Hematopoietic multipotent progenitor cell treated with erythropoietin and hydrocortisone succinate and interleukin-3 and kit ligand, for 8 days (in vitro differentiated cells): ENCODE data around the gene KCNMA1.

ENCODE experiments used
- DNase-seq: peaks from one replicate; pipeline ENCODE4 v3.0.0-alpha.2; 2015

Gene KCNMA1

DNA sequence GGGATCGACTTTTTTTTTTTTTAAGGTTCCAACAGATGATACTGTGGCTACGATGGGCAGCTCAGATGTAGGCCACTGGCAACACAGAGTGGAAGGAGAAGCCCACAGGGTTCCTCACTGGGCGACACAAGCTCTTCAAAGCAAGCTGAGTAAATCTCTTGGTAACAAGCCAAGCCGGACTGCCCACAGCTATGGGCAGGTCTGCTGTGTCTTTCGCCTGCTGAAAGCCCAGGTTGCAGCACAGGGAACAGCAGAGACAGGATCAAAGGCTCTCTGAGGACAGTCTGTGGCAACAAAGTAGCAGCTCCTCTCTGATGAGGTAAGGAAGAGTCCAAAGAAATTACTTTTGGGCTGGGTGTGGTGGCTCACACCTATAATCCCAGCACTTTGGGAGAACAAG lies 83.6 kb downstream of the KCNMA1 start:
- DNase-seq = no peak

DNA sequence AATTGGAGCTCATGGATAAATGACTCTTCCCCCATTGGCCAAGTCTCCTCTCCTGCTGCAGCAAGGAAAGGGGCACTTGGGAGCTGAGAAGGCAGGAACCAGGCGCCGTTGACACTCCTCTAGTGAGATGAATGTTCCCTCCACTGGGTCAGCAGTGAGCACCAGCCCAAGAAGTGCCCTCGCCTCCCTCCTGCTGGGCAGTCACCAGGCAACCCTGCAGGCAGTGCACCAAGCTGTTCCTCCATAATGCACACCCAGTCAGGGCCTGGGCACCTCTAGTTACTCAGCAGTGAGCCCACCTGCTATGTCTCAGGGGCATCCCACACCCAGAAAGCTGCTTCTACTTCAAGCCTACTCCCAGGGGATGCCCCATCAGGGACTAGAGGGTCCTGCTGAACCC lies 84.3 kb downstream of the KCNMA1 start:
- no peak for DNase-seq

GRCh38 chr10:77552252-77552651 lies 85.4 kb downstream of the KCNMA1 start:
- no peak for DNase-seq

- no peak for DNase-seq
Observed at GRCh38 chr10:77550378-77550777, 87.2 kb downstream of the KCNMA1 start.

- no peak for DNase-seq
Observed at GRCh38 chr10:77548671-77549070, 88.9 kb downstream of the KCNMA1 start.

DNA sequence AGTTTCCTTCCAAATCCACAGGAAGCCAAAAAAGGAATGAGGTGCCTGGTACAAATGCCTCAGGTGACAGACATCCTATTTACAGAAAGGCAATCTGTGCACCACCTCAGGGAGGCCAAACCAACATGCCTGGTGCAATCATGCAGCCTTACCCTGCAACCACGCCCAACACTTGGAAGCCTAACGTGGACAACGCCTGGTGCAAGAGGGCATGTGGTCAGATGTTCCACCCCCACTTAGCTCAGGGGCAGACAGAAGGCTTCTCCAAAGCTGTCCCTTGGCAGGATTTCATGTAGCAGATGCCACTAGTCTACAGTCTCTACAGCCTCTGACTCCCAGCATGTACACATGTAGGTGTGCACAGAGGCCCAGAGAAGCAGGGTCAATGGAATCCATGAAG lies 89.5 kb downstream of the KCNMA1 start:
- DNase-seq = no peak

- DNase-seq = no peak
Observed at GRCh38 chr10:77547307-77548050, 90.1 kb downstream of the KCNMA1 start.

- DNase-seq = no peak
Observed at GRCh38 chr10:77546042-77546441, 91.6 kb downstream of the KCNMA1 start.

DNA sequence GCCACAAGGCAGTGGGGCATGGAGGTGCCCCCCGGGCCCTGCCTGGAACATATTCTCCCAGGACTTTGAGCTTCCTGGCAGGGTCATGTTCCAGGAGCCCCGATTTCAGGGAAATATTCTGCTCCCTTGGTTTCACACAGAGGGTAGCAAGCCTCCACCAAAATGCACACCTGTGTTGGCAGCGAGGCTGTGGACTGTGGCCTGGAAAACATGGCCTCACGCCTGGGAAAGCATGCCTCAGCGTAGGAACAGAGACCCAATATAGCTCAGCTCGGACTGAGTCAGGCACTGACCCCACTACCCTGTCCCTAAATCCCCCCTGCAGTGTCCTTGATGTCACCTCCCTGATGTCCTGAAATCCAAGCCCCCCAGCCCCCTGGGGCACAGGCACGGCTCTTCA lies 92.0 kb downstream of the KCNMA1 start:
- no peak for DNase-seq

DNA sequence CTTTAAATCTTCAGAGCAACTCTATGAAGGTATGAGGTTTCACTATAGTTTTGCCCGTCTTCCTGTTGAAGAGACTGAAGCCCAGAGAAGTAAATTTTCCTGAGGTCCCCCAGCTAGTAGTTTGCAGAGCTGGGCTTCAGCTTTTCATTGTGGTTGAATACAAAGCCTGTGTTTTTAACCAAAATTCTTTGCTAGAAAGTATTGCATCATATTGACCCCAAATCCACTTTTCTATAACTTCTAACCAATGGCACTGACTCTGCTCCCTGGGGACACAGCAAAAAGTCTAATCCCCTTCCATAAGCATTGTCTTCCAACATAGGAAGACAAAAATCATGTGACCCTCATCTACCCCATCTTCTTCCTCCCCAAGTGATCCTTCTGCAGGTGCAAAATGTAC lies 93.0 kb downstream of the KCNMA1 start:
- DNase-seq = no peak

DNA sequence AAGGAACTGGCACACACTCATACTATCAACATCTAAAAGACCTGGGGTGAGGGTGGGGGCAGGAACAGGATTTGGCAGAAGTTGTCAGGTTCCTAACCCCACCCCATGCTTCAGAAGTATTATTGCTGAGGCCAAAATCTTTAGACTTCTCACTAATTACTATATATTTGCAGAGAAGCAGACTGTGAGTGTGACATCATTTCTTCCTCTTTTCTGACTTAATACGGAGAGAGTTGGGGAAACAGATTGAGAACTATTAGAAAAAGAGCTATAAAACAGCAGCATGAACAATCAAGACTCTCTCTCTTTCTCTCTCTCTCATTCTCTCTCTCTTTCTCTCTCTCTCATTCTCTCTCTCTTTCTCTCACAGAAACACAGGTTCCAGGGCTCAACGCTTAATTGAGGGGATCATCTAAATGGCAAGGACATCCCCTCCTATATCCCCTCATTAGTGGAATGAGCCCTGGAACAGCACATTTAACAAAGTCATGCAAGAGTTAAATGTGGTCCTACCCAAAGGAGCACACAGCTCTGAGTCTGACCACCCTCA lies 94.8 kb downstream of the KCNMA1 start:
- DNase-seq = no peak

GRCh38 chr10:77541944-77542343 lies 95.7 kb downstream of the KCNMA1 start:
- no peak for DNase-seq

DNA sequence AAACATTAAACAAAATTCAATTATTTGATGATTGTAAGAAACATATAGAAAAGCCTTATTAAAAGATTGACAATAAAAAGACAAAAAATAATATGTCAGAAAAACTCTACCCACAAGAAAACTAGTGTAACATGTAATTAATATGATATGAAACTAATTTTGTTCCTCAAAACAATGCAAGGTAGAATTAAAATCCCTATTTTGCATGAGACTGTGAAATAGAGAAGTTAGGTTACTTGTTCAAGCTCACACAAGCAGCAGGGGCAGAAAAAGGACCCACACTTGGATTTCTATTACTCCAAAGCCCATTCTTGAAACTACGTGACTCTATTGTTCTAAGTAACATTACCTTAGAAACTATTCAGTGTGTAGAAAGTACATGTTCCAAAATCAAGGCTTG lies 96.4 kb downstream of the KCNMA1 start:
- no peak for DNase-seq

DNA sequence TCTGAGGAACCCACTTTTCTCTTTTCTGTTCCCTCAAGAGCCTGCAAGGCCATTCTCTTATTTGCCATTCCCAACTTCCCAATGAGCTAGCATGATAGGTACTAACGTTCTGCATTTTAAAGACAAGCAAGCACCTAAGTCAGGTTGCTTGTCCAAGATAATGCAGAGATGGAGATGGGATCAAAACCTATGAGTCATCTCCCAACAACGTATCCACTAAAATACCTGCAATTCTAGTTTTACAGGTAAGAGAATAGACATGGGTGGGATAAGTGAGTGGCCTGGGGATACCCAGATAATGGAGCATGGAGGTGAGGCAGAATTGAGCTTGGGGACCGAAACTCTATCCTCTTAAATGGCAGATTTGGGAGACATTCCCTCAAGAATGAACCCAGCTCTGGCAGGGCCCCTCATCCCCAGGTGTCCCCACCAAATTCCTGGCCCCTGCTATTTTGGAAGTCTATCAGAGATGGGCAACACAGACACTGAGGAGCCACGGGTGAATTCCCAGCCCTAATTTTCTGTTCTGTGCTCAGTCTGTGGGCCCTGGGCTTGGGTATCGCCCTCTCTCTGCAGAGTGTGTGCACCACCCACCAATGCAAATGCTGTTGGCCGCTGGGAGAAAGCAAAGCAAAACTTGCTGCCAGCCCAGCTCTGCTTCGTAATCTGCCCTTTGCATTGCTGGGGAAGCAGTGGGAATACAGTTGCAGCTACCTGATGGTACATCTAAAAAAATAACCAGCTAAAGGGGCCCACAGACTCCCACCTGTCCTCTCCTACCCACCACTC lies 98.3 kb downstream of the KCNMA1 start:
- DNase-seq = no peak

GRCh38 chr10:77537720-77538373 lies 99.8 kb downstream of the KCNMA1 start:
- DNase-seq = no peak

GRCh38 chr10:77537071-77537470 lies 100.5 kb downstream of the KCNMA1 start:
- no peak for DNase-seq

DNA sequence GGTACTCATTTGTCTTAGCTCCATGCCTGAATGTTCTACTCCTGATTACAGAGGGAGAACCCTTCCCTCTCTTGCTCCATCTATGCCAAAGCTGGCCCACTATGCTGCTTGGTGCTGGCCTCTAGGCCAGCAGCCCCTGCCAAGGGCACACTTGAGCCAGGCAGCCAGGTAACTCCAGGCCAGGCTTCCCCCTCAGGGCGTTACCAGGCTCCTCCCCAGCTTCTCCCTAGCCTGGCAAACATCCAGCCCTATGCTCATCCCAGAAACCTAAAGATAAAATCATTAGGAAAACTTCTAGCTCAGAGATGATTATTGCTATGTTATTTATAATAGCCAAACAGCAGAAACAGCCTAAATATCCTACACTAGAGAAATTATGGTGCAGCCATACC lies 103.7 kb downstream of the KCNMA1 start:
- no peak for DNase-seq

DNA sequence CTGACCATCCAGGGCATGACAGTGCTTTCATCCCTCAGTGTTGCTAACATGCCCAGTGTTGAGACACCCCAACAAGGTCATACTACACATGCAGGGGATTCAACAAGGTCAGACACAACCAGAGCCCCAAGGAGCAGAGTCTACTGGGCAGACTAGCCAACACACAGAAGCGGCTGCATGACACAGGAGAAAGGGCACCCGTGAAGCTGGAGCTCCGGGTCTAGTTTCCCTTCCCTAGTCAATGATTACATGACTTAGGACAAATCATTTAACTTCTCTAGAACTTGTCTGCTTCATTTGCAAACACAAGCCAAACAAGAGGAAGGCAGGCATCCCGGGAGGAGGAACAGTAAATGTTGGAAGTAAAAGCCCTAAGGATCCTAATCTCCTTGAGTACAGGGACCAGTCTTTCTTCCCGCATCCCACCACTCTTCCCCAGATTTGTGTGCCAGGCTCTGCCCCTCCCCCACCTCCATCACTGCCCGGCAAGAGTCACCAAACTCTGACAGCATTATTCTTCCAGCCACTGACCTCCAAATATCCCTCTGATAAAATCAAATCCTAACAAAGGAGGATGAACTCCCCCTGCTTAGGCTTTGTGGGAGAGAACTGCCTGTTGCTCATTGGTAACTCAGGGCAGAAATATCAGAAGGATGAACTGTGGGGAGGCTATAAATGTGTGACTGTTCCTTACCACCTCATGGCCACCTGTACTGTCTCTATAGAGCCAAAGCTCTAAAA lies 104.3 kb downstream of the KCNMA1 start:
- DNase-seq = no peak

DNA sequence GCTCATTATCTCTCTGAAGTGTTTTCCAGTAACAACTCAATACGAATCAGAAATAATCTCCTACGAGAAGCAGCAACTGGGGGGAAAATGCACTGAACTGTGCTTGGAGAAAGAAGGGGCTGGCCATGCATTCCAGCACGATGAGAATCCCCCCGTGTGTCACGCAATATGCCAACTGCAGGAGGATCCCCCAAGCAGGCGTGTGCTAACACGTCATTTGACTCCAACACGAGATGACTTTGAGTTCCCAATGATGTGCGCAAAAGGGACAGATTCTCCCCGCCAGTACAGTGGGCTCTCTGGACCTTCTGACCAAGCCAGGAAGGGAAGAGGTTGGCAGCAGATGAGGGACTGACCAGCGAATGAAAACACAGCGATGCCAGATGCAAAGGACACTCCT lies 105.5 kb downstream of the KCNMA1 start:
- no peak for DNase-seq

GRCh38 chr10:77531441-77532001 lies 106.1 kb downstream of the KCNMA1 start:
- DNase-seq = no peak

- DNase-seq = no peak
Observed at GRCh38 chr10:77530011-77530410, 107.6 kb downstream of the KCNMA1 start.

GRCh38 chr10:77529050-77529576 lies 108.5 kb downstream of the KCNMA1 start:
- no peak for DNase-seq
